ENCODE data around the gene APOBR.
"Not testable (repeated sequence)": the region's sequence is repeated elsewhere in the genome, so short reads cannot be mapped to it uniquely, and the experiment has no call there.

The APOBR gene

GRCh38 chr16:28498666-28499381, 4.4 kb downstream of the APOBR start:
- DNase-seq: no peak

DNA sequence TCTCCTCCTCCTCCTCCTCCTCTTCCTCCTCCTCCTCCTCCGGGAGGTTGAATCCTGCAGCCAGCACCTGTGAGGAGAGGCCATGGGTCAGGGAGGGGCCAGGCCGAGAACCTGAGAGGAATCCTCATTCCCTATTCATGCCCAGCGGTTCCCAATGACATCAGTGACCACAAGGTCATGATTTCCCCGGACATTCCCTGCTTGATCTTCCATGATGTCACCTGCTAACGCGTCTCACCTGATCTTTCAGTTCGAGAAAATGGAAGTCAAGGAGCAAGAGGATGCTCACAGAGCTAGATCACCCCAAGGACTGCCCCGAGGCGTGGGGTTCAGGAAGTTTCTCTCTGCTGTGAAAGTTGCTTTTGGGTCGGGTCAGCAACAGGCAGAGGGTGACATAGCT, 5.4 kb downstream of the APOBR start:
- no peak for DNase-seq

DNA sequence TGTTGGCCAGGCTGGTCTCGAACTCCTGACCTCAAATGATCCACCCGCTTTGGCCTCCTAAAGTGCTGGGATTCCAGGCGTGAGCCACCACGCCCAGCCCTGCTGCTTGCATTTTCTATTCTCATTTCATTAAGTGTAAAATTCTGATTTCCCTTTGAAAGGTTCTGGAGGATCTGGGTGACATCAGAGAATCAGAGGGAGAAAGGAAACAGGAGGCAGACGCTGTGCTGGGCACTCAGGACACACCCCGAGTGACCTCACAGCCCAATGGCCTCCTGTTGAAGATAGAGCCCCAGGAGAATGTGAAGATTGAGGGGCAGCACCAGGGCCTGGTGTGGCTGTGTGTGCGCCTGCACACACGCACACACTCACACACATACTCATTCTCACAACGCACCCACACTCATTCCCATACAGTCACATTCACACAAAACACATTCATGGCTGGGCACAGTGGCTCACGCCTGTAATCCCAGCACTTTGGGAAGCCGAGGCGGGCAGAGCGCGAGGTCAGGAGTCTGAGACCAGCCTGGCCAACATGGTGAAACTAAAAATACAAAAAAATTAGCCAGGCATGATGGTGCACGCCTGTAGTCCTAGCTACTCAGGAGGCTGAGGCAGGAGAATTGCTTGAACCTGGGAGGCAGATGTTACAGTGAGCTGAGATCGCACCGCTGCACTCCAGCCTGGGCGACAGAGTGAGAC, 6.2 kb downstream of the APOBR start:
- DNase-seq: not testable (repeated sequence)

- DNase-seq: no peak
Observed at GRCh38 chr16:28501258-28502232, 7.1 kb downstream of the APOBR start.

DNA sequence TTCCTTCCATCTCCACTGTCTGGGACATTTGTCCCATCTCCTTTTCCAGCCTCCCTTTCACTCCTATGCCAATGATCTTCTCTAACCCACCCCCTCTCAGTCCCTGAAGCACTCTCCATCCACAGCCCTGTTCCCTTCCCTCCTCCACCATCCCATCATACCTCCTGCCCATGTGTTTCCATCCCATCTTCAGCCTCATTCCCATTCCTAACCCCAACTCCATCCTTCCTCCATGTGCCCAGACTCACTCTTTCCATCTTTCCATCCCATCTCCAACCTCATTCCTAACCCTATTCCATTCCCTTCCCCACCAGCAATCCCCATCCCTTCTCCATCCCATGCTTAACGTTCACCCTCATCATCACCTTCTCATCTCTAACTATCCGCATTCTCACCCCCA, 7.8 kb downstream of the APOBR start:
- no peak for DNase-seq

GRCh38 chr16:28503470-28504259, 9.2 kb downstream of the APOBR start:
- no peak for DNase-seq

- DNase-seq: no peak
Observed at GRCh38 chr16:28504707-28505404, 10.4 kb downstream of the APOBR start.

GRCh38 chr16:28505489-28506137, 11.2 kb downstream of the APOBR start:
- DNase-seq: no peak

DNA sequence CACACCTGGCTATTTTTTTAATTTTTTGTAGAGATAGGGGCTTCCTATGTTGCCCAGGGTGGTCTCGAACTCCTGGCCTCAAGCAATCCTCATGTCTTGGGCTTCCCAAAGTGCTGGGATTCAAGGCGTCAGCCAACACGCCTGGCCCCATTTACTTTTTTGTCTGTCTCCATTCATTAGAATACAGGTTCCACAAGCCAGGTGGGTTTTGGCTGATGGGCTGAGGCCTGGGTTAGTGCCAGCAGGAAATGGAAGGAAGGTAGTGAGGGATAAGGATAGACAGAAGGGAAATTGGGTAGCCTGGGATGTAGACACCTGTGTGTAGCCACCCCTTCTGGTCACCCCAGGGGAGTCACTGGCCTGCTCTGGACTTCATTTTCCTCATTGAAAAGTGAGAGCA, 16.6 kb downstream of the APOBR start:
- no peak for DNase-seq

- no peak for DNase-seq
Observed at GRCh38 chr16:28511801-28512789, 17.7 kb downstream of the APOBR start.

DNA sequence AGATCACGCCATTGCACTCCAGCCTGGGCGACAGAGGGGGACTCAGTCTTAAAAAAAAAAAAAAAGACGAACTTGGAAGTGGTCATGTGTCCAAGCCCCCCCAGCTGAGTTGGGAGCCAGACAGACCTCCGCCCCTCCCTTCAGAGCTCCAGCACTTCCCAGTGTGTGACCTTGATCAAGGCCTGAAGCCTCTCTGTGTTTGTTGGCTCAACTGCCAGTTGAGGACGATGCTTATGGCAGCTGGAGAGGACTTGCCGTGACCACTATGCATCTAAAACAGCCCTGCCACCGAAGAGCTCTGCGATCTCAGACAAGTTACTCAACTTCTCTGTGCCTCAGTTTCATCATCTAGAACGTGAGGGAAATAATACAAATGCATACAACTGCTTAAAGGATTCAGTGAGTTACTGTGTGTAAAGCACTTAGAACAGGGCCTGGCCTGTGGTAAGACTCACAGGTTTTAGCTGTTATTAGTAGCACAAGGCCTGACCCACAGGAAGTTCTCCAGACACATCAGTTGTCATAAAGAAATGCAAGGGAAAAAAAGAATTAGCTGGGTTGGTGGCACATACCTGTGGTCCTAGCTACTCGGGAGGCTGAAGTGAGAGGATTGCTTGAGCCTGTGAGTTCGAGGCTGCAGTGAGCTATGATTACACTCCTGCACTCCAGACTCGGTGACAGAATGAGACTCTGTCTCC, 19.2 kb downstream of the APOBR start:
- DNase-seq: no peak

- DNase-seq: no peak
Observed at GRCh38 chr16:28514246-28514645, 19.8 kb downstream of the APOBR start.

GRCh38 chr16:28520672-28521071, 26.2 kb downstream of the APOBR start:
- no peak for DNase-seq

DNA sequence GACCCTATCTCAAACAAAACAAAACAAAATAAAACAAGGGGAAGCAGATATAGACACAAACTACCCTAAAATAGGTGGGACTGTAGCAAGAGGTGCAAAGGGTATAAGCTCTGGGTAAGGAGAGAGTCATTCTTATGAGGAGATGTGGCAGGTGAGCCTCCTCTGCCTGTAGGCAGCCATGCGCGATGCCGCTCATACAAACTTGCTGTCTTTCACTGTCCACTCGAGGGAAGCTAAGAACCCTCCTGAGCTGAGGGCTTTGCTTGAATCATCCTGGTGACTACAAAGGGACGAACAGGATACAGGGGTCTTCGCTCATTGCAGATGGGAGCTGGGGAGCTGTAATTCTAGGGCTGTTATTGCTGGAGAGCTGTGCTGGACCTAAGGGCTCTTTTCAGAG, 27.0 kb downstream of the APOBR start:
- DNase-seq: no peak

GRCh38 chr16:28522792-28523191, 28.3 kb downstream of the APOBR start:
- no peak for DNase-seq

DNA sequence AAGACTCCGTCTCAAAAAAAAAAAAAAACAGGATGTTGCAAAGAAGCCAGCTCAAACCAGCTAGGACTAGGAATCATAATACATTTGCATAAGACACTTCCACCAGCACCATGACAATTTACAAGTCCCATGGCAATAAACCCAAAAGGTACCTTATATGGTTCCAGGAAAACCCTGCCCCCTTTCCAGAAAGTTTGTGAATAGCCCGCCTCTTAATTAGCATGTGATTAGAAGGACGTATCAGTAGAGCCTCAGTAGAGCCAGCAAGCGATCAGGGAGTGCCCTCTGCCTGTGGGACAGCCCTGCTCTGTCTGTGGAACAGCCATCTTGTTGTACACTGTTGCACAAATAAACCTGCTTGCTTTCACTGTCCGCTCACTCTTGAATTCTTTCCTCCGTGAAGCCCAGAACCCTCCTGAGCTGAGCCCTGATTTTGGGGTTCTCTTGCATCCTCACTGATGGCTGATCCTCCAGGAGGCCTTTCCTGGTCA, 30.3 kb downstream of the APOBR start:
- no peak for DNase-seq

- DNase-seq: no peak
Observed at GRCh38 chr16:28526201-28527099, 32.0 kb downstream of the APOBR start.
